ENCODE measurements around the gene ZFPM1. TPM values are rescaled to one million over a fixed set of nuclear protein-coding genes. Genes with fewer than 3 reads are reported as not detected.

Gene ZFPM1
- total RNA-seq, 1 experiment from 2014 or later, result 14.6 TPM

GRCh38 chr16:88577166-88577565, 124.1 kb downstream of the ZFPM1 start:
- Histone ChIP-seq H3K27ac (ENCODE audit: low read depth, low read length) (no peak overlapping the region), H3K9me2 (ENCODE audit: insufficient read depth) (no peaks in the 10 kb centered on the region), H3K27me3 (ENCODE audit: insufficient read depth, low read length) (no peaks in the 10 kb centered on the region), H3K4me1 (ENCODE audit: control insufficient read depth in 1 of 2, insufficient read depth in 2 of 2, low read length in 2 of 2) (no peaks in the 10 kb centered on the region), H3K4me3 (replicated peaks in 1 of 2; ENCODE audit: low read depth in 1 of 2, low read length in 2 of 2) (no peak overlapping the region), H3K36me3 (ENCODE audit: control insufficient read depth in 1 of 2, insufficient read depth in 2 of 2, low read length in 2 of 2) (peaks cover 48 to 56% of the 10 kb centered on the region in 2 experiments), H3K9me3 (ENCODE audit: control insufficient read depth in 1 of 2, insufficient read depth in 1 of 2, low read depth in 1 of 2, low read length in 2 of 2) (no peaks in the 10 kb centered on the region), H2AFZ (ENCODE audit: low read depth, low read length, poor library complexity, severe bottlenecking) (no peak overlapping the region), H3K79me2 (ENCODE audit: insufficient read depth, low read length) (peaks cover 100% of the 10 kb centered on the region), H3K4me2 (ENCODE audit: low read length) (no peak overlapping the region), H3K9ac (ENCODE audit: low read length) (no peak overlapping the region), H4K20me1 (ENCODE audit: insufficient read depth) (peaks cover 13% of the 10 kb centered on the region; the same call in 1 of the 2 replicates)
- no TSS peak for BruUV-seq (replicated peaks)
- CTCF ChIA-PET, result no interaction called here
- intact Hi-C loops (cut with micrococcal nuclease), result no loop called here
- ATAC-seq (no peak), DNase-seq (ENCODE audit: low read depth, low spot score) (no peak)
- RAD21 ChIA-PET (ENCODE audit: low non-redundant PET in 1 of 2, low total read pairs in 2 of 2, uncharacterized antibody in 2 of 2, unreplicated experiment in 2 of 2), result no interaction called here
- TF ChIP-seq CTCF (IDR thresholded peaks at IDR 0.05 in 2 of 3, conservative IDR thresholded peaks at IDR 0.05 in 1 of 3; ENCODE audit: borderline replicate concordance in 1 of 3, insufficient read depth in 1 of 3, low read depth in 2 of 3, low read length in 2 of 3) (no peak), ELF1 (IDR thresholded peaks at IDR 0.05; ENCODE audit: borderline replicate concordance, low read depth) (no peak), JUND (IDR thresholded peaks at IDR 0.05) (no peak), FOSL1 (IDR thresholded peaks at IDR 0.05; ENCODE audit: low read depth) (no peak), SP1 (IDR thresholded peaks at IDR 0.05; ENCODE audit: low read depth) (no peak), POLR2A (IDR thresholded peaks at IDR 0.05; ENCODE audit: borderline replicate concordance, extremely low read depth, insufficient read depth, insufficient read length) (no peak), ATF3 (IDR thresholded peaks at IDR 0.05) (no peak), RAD21 (IDR thresholded peaks at IDR 0.05; ENCODE audit: low read depth) (no peak), TCF7L2 (IDR thresholded peaks at IDR 0.05; ENCODE audit: borderline replicate concordance, extremely low read depth, insufficient read depth, insufficient read length) (no peak), ZFX (IDR thresholded peaks at IDR 0.05) (no peak), ZNF274 (IDR thresholded peaks at IDR 0.05; ENCODE audit: low read depth, low read length) (no peak), CBX3 (IDR thresholded peaks at IDR 0.05; ENCODE audit: low read depth) (no peak)
- TF ChIP-seq, protein P1, sequence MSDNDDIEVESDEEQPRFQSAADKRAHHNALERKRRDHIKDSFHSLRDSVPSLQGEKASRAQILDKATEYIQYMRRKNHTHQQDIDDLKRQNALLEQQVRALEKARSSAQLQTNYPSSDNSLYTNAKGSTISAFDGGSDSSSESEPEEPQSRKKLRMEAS (IDR thresholded peaks at IDR 0.05), result no peak
- POLR2A ChIA-PET, result no interaction called here

Data from HCT116 (cell line).